Hematopoietic multipotent progenitor cell treated with erythropoietin and hydrocortisone succinate and interleukin-3 and kit ligand, for 6 days (in vitro differentiated cells): Measurements from ENCODE around the gene PAX3.

ENCODE experiments used
- DNase-seq: peaks from one replicate; pipeline ENCODE4 v3.0.0-alpha.2; 2015

The PAX3 gene

GRCh38 chr2:222309766-222310165, 11.0 kb upstream of the PAX3 start:
- DNase-seq: no peak

- DNase-seq: no peak
Measured at GRCh38 chr2:222309361-222309760, 10.6 kb upstream of the PAX3 start.

GRCh38 chr2:222307978-222308730, 9.4 kb upstream of the PAX3 start:
- DNase-seq: no peak

- no peak for DNase-seq
Measured at GRCh38 chr2:222307143-222307756, 8.5 kb upstream of the PAX3 start.

- DNase-seq: no peak
Measured at GRCh38 chr2:222306393-222307142, 7.8 kb upstream of the PAX3 start.

GRCh38 chr2:222305516-222306392, 7.0 kb upstream of the PAX3 start:
- no peak for DNase-seq

- DNase-seq: no peak
Measured at GRCh38 chr2:222304737-222305515, 6.1 kb upstream of the PAX3 start.

- DNase-seq: no peak
Measured at GRCh38 chr2:222303828-222304736, 5.3 kb upstream of the PAX3 start.

GRCh38 chr2:222303045-222303827, 4.4 kb upstream of the PAX3 start:
- DNase-seq: no peak

- DNase-seq: no peak
Measured at GRCh38 chr2:222302178-222303018, 3.6 kb upstream of the PAX3 start.

GRCh38 chr2:222301796-222302118, 3.0 kb upstream of the PAX3 start:
- DNase-seq: no peak

- no peak for DNase-seq
Measured at GRCh38 chr2:222301053-222301795, 2.4 kb upstream of the PAX3 start.

- no peak for DNase-seq
Measured at GRCh38 chr2:222300726-222301052, 1.9 kb upstream of the PAX3 start.

GRCh38 chr2:222299906-222300725, 1.3 kb upstream of the PAX3 start:
- no peak for DNase-seq

GRCh38 chr2:222298001-222298310, 842 bp downstream of the PAX3 start:
- DNase-seq: no peak

GRCh38 chr2:222297600-222297935, 1.2 kb downstream of the PAX3 start:
- DNase-seq: no peak

- no peak for DNase-seq
Measured at GRCh38 chr2:222296911-222297599, 1.7 kb downstream of the PAX3 start.

GRCh38 chr2:222296311-222296741, 2.5 kb downstream of the PAX3 start:
- no peak for DNase-seq
